Stimulated activated CD4-positive, alpha-beta T cell treated with anti-CD3 and anti-CD28 coated beads, Interleukin-4, amount 100 ng/mL, for 1 hour (primary cell): ENCODE results near the gene MDM2.

Experiments used
- DNase-seq: peaks from one replicate; pipeline ENCODE4 v3.0.0-alpha.2; 2020

Gene MDM2

DNA sequence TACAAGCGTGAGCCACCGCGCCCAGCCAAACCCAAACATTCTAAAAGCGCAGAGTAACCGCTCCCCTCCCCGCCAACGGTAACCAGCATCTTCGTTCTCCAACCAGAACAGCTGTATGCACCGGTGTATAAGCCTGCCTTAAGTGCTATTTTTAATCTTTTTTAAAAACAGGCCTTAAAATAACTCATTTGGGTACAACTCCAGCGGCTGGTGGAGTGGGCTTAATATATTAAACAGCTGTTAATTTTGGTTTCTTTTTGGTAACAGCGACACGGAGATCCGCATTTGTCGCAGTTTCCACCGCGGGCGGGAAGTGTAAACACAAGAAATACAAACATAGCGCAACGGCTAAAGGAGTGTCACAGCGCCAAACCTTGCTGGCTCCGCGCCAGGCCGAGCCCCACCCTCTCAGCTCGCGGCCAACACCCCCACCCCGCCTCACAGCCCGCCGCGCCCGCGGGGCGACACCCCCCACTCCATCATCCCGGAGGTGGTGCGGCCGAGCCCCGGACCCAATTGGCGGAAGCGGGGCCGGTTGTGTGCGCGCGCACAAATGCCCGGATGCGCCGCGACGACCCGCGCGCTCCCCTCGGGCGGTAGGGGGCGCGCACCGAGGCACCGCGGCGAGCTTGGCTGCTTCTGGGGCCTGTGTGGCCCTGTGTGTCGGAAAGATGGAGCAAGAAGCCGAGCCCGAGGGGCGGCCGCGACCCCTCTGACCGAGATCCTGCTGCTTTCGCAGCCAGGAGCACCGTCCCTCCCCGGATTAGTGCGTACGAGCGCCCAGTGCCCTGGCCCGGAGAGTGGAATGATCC lies at the start of gene MDM2:
Gene MDM2 (plus strand): TSS at position 602 of the 812 bp plus-strand sequence. CDS start 301 bp downstream, outside the sequence.
- peak; percentile 92 for DNase-seq

DNA sequence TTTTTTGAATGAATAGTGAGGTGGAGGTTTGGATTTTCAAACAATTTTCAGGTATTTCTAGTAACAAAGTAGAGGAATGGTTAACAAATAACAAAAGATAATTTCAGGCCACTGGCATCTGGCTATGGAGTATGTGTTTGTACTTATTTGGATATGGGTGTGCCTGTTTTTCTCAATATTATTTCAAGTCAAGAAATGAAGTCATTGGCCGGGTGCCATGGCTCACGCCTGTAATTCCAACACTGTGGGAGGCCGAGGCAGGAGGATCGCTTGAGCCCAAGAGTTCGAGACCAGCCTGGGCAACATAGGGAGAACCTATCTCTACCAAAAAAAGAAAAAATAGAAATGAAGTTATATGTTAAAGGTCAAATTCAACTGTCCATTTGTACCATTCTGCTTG lies 48.1 kb upstream of the MDM2 start:
- DNase-seq: no peak

- no peak for DNase-seq
Measured at GRCh38 chr12:68760806-68761441, 47.1 kb upstream of the MDM2 start.

DNA sequence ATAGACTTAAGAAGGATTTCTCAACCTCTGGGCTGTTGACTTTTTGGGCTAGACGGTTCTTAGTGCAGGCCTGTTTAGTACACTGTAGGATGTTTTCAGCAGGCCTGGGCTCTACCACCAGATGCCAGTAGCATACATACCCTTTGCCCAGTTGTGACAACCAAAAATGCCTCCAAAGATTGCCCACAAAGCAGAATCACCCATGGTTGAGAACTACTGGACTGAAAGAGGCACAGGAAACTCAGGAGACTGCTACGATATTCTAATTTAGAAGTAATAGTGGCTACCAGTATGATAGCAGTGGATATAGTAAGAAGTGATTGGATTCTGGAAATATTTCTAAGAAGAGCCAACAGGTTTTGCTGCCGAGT lies 46.5 kb upstream of the MDM2 start:
- DNase-seq: no peak

DNA sequence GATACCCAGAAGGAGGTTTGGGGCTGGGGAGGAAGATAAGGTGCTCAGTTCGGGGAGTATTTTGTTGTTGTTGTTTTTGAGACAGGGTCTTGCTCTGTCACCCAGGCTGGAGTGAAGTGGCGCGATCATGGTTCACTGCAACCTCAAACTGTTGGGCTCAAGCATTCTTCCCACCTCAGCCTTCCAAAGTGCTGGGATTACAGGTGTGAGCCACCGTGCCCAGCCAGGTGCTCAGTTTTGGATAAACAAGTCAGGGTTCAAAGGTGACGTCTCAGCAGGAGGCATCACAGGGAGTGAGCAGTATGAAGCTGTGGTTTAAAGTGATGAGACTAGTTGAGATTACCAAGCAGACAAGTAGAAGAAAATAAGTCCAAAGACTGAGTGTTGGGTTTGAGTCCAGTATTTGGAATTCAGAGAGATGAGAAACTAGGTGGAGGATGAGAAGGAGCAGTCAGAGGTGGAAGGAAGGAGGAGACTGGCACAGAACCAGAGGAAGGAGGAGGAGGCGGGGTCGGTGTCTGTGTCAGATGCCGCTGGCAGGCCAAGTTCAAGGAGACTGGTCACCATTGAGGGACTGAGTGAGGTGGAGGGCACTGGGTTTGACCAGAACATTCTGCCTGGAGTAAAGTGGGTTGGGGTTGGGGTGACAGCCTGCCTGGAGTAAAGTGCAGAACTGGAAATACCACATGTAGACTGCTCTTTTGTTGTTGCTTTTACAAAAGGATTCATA lies 45.9 kb upstream of the MDM2 start:
- no peak for DNase-seq

DNA sequence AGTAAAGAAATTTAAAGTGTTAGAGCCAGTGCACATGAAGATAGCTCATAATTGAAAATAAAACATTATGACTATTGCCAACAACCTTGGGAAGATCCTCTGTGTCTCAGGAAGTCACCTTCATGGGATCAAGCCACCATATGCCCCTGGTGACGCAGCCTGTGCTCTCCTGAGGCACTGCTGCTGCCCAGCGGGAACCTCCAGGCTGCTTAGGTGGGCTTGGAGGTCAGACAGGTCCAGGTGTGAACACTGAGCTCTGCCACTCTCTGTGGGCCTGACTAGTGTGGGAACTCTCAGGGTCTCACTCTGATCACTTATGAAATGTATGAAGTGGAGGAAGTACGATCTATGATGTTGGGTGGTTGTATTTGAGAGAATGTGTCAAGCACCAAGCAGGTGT lies 45.3 kb upstream of the MDM2 start:
- no peak for DNase-seq

DNA sequence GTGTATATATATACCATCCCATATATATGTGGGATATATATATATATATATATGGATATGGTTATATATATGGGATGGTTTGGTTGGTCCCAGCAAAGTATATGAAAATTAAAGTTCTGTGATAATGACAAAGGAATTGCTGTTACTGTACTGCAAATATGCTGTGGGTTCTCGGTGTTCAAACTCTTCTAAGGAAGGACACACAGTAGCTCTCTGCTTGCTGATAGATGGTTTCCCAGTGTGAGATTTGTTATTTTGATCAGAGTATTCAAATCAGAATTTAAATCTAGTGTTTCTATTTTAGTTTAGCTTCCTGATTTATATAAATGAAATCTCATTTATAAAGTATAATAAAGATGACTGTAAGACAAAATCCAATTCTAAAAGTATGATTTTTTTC lies 42.3 kb upstream of the MDM2 start:
- no peak for DNase-seq

DNA sequence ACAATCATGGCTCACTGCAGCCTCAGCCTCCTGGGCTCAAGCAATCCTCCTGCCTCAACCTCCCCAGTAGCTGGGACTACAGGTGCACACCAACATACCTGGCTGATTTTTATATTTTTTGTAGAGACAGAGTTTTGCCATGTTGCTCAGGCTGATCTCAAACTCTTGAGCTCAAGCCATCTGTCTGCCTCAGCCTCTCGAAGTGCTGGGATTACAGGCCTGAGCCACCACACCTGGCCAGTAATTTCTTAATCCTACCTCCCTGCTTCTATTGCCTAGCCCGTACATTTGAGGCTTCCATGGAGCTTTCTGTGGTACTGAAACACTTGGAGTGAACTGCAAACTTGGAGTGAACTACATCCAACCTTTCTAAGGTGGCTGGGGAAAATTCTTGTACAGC lies 41.3 kb upstream of the MDM2 start:
- no peak for DNase-seq

- DNase-seq: no peak
Measured at GRCh38 chr12:68767191-68767590, 40.8 kb upstream of the MDM2 start.

DNA sequence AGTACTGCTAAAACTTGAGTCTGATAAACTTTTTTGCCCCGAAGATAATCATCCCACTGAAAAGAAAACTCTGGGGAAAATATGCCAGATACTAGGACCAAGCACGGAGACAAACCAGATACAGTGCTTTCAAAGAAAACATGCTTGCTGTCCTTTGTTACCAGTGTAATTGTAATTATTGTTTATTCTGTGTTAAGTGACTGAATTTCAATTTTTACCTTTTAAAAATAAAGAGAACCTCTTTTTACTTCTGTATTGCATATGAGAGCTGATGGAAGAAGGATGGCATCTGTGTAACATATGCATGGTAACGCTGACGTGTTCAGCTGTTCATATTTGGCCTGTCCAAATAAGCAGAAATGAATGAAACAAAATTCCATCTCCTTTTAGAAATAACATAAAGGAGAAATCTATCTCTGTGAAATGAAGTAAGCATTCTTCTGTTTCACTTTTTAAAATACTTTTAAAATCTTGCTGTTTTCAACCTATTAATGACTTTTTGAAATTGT lies 39.5 kb upstream of the MDM2 start:
- no peak for DNase-seq

GRCh38 chr12:68769941-68770340 lies 38.0 kb upstream of the MDM2 start:
- DNase-seq: no peak

GRCh38 chr12:68771223-68771925 lies 36.6 kb upstream of the MDM2 start:
- DNase-seq: no peak

DNA sequence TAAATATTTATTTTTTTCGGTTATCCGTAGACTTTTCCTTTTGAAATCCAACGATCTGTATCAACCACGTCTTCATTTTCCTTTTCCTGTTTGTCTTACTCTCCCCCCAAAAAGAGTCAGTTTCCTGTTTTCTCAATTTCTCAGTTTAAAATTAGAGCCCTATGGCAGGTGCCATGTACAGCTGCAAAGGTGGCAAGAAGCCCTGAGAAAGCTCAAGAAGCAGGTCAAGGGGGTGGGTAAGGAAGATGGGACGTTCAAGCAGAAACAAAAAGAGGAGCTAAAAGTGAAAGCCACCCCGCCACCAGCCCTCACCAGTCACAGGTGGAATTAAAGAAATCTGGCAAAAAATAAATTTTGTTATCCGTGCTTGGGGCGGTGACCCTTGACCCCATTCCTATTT lies 35.3 kb upstream of the MDM2 start:
- DNase-seq: no peak

DNA sequence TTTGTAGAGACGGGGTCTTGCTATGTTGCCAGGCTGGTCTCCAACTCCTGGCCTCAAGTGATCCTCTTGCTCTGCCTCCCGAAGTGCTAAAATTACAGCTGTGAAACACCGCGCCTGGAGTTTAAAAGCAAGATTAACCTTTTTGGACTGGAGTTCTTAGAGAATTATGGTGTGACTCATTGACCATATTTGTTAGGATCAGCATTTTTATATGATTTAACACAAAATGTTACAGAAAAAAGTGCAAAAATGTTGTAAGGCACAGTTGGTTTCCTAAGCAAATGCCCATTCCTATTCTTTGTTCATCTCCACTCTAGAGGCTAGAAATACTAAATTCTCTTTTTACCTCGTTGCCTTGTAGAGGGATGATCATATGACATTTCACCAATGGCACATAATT lies 34.4 kb upstream of the MDM2 start:
- no peak for DNase-seq

DNA sequence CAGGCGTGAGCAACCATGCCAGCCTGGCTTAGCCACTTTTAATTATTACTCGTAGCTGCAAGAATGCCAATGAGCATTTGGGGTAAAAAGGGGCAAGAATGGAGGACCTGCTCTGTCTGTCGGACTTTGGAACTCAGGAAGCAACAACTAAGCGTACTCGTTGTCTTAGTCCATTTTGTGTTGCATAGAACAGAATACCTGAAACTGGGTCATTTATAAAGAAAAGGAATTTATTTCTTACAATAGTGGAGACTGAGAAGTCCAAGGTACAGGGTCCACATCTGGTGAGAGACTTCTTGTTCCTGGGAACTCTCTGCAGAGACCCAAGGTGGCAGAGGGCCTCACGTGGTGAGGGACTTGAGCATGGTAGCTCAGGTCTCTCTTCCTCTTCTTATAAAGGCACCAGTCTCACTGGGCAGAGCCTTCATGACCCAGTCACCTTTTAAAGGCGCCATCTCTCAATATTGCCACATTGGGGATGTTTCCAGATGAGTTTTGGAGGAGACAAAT lies 32.8 kb upstream of the MDM2 start:
- DNase-seq: no peak

- no peak for DNase-seq
Measured at GRCh38 chr12:68776976-68777610, 30.9 kb upstream of the MDM2 start.

DNA sequence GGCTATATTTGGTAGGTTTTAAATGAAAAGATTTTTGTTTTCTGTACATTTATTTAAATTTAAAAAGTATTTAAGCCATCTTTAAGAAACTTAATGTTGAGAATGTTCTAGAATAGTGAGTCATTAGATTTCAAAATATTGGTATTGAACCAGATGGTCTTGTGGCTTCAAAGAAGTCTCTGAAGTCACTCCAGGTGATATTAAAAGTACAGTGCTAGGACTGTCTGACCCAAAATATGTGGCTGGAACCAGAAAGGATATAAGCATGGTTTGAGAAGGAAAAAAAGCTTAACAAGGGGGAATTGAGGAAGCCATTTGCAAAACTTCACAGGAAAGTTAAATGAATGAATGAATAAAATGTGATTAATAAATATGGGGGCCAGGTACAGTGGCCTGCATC lies 28.7 kb upstream of the MDM2 start:
- no peak for DNase-seq

GRCh38 chr12:68780731-68781130 lies 27.2 kb upstream of the MDM2 start:
- DNase-seq: no peak

DNA sequence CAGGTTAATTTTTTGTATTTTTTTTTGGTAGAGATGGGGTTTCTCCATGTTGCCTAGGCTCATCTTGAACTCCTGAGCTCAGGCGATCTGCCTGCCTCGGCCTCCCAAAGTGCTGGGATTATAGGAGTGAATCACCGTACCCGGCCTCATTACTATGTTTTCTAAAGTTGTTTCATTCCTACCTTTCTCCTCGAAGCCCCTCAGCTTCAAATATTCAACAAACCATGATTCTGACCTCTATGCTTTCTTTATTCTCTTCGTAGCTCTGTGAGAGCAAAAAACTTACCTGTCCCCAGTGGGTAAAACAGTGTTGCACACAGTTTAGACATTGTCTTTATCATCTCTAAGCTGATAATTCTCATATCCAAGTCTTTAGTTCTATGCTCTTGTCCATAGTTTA lies 26.2 kb upstream of the MDM2 start:
- DNase-seq: no peak

GRCh38 chr12:68784015-68784414 lies 24.0 kb upstream of the MDM2 start:
- DNase-seq: no peak

GRCh38 chr12:68785358-68785757 lies 22.6 kb upstream of the MDM2 start:
- DNase-seq: no peak

DNA sequence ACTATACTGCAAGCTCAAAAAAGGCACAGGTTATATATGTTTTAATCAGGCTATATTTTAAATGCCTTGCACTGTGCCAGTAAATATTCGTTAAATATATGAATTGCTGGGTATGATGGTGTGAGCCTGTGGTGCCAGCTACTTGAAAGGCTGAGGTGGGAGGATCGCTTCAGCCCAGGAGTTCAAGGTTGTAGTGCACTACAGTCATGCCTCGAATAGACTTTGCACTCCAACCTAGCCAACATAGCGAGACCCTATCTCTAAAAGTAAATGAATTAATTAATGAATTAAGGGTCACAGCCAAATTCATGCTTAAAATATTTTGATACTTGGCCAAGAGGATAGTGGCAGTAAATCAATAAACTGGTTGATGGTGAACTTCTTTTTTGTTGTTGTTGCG lies 22.2 kb upstream of the MDM2 start:
- no peak for DNase-seq

DNA sequence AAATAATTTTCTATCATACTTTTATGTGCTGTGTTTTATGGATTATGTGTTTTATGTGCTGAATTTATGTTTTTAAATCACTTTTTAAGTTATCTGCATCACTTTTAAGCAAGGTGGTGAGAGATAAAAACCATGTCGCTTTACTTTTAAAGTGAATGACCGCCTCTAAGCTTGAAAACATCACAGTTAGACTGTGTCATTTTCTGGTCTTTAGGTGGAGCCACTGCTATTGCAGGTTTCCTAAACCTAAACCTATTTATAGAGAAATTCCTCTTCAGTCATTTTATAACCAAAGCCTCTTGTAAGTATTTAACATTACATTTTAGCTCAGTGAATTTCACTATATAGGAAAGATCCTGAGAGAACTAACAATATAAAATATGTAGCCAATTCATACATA lies 21.0 kb upstream of the MDM2 start:
- no peak for DNase-seq
